ENCODE data around the gene LRMDA. TPM values are rescaled to one million over a fixed set of nuclear protein-coding genes. Genes with fewer than 3 reads are reported as not detected.

Gene LRMDA
- total and polyA plus RNA-seq, 2 of the 4 experiments (the other 2 are of a cell fraction) = 0.07 TPM; not detected in 1

DNA sequence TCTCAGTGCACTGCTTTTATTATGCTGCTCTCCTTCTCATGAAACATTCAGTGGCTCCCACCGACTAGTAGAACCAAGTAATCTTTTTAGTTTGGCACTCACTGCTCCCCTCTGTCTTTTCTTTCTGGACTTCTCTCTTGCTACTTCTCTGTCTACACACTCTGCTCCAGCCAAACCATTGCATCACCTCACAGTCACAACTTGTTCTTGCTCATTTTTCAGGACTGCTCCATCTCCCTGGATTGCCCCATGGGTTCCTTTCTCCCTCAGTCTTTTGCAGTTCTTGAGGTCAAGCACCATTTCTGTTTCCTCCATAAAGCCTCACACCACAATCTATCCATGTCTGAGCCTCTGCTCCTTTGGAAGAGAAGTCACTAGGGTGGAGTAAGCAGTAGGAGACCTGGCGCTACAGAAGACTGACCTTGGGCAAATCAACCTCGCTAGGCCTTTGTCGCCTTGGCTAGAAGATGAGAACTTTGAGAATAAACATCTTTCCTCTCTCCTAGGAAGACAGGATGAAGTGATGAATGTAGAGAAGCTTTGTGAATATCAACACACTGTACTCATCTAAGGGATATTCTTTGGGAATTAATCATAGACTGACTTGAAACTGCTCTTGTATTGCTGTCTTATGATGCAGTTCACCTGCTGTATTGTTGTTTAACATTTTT, 186.2 kb downstream of the LRMDA start:
- DNase-seq = no peak
- H2BK5ac ChIP-seq (ENCODE audit: low read depth, low read length, poor library complexity, severe bottlenecking) = no peak overlapping the region
- no peak overlapping the region for H3K14ac ChIP-seq (replicated peaks; ENCODE audit: low read depth, low read length)
- dilution Hi-C loops (cut with HindIII; ENCODE audit: low sequenced_read_pairs, unreplicated experiment) = no loop called here
- H2AK9ac ChIP-seq (replicated peaks; ENCODE audit: low read depth, low read length, poor library complexity) = no peak overlapping the region
- ATAC-seq (ENCODE audit: low read depth) = no peak
- no peaks in the 10 kb centered on the region for H3K9me1 ChIP-seq (ENCODE audit: insufficient read depth, low read length)
- H3K4me2 ChIP-seq (ENCODE audit: low read depth, low read length) = no peak overlapping the region
- H3K27me3 ChIP-seq (ENCODE audit: control insufficient read depth, insufficient read depth, low read length) = peaks cover 8% of the 10 kb centered on the region; the same call in 1 of the 2 replicates
- BruUV-seq (replicated peaks) = no TSS peak
- intact Hi-C loops (cut with micrococcal nuclease) = no loop called here
- in situ Hi-C loops (cut with MboI; ENCODE audit: low sequenced_read_pairs) = no loop called here
- H3K9ac ChIP-seq (ENCODE audit: low read depth, low read length) = no peak overlapping the region
- H3K23ac ChIP-seq (ENCODE audit: low read depth, low read length) = no peak overlapping the region
- no peaks in the 10 kb centered on the region for H3K9me3 ChIP-seq (ENCODE audit: control insufficient read depth, insufficient read depth, low read length)
- no peak for TF ChIP-seq NFE2L2 (IDR thresholded peaks at IDR 0.05; ENCODE audit: low read depth, low read length)
- TF ChIP-seq USF2 (IDR thresholded peaks at IDR 0.05; ENCODE audit: low read depth, low read length) = no peak
- TF ChIP-seq RAD21 (IDR thresholded peaks at IDR 0.05; ENCODE audit: low read length) = no peak
- no peak for TF ChIP-seq MXI1 (IDR thresholded peaks at IDR 0.05; ENCODE audit: borderline replicate concordance, low read depth, low read length)
- no peak for TF ChIP-seq RFX5 (IDR thresholded peaks at IDR 0.05; ENCODE audit: low read depth, low read length)
- no peak for TF ChIP-seq MAZ (IDR thresholded peaks at IDR 0.05; ENCODE audit: borderline replicate concordance, low read depth, low read length)
- no peak for TF ChIP-seq CEBPB (IDR thresholded peaks at IDR 0.05; ENCODE audit: low read depth, low read length)
- TF ChIP-seq, protein P1, sequence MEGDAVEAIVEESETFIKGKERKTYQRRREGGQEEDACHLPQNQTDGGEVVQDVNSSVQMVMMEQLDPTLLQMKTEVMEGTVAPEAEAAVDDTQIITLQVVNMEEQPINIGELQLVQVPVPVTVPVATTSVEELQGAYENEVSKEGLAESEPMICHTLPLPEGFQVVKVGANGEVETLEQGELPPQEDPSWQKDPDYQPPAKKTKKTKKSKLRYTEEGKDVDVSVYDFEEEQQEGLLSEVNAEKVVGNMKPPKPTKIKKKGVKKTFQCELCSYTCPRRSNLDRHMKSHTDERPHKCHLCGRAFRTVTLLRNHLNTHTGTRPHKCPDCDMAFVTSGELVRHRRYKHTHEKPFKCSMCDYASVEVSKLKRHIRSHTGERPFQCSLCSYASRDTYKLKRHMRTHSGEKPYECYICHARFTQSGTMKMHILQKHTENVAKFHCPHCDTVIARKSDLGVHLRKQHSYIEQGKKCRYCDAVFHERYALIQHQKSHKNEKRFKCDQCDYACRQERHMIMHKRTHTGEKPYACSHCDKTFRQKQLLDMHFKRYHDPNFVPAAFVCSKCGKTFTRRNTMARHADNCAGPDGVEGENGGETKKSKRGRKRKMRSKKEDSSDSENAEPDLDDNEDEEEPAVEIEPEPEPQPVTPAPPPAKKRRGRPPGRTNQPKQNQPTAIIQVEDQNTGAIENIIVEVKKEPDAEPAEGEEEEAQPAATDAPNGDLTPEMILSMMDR (conservative IDR thresholded peaks at IDR 0.05; ENCODE audit: low read depth, low read length) = no peak
- no peak for TF ChIP-seq FOS (IDR thresholded peaks at IDR 0.05; ENCODE audit: low read depth, low read length)
- TF ChIP-seq POLR2A (IDR thresholded peaks at IDR 0.05; ENCODE audit: low read depth, low read length) = no peak
- no peak for TF ChIP-seq BHLHE40 (IDR thresholded peaks at IDR 0.05; ENCODE audit: low read depth, low read length)
- TF ChIP-seq, protein P2, sequence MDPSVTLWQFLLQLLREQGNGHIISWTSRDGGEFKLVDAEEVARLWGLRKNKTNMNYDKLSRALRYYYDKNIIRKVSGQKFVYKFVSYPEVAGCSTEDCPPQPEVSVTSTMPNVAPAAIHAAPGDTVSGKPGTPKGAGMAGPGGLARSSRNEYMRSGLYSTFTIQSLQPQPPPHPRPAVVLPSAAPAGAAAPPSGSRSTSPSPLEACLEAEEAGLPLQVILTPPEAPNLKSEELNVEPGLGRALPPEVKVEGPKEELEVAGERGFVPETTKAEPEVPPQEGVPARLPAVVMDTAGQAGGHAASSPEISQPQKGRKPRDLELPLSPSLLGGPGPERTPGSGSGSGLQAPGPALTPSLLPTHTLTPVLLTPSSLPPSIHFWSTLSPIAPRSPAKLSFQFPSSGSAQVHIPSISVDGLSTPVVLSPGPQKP (IDR thresholded peaks at IDR 0.05; ENCODE audit: borderline replicate concordance, low read depth, low read length) = no peak
- TF ChIP-seq RCOR1 (IDR thresholded peaks at IDR 0.05; ENCODE audit: insufficient replicate concordance, low read length) = no peak
- H3K36me3 ChIP-seq (ENCODE audit: control insufficient read depth, insufficient read depth, low read length) = no peaks in the 10 kb centered on the region
- no peak overlapping the region for H2AK5ac ChIP-seq (ENCODE audit: low read depth, low read length)
- no peak overlapping the region for H4K91ac ChIP-seq (ENCODE audit: insufficient read depth, low read depth, low read length)
- ChIA-PET POLR2A (ENCODE audit: unreplicated experiment) (no interaction called here), CTCF (no interaction called here)
- H4K20me1 ChIP-seq (ENCODE audit: insufficient read depth, low read length) = no peaks in the 10 kb centered on the region
- no peak overlapping the region for H3K56ac ChIP-seq (ENCODE audit: extremely low read depth, insufficient read depth, low read length)
- no peak overlapping the region for H2BK15ac ChIP-seq (ENCODE audit: low read depth, low read length)
- no peak overlapping the region for H4K5ac ChIP-seq (ENCODE audit: low read depth, low read length)
- H2AFZ ChIP-seq (replicated peaks; ENCODE audit: low read length, poor library complexity) = no peak overlapping the region
- no peak overlapping the region for H3K4ac ChIP-seq (ENCODE audit: low read depth, low read length)
- H2BK20ac ChIP-seq (ENCODE audit: low read depth, low read length) = no peak overlapping the region
- H3K79me1 ChIP-seq (ENCODE audit: low read depth in 1 of 2, low read length in 2 of 2) = no peaks in the 10 kb centered on the region
- no peak overlapping the region for H3K27ac ChIP-seq (ENCODE audit: insufficient read depth, low read length)
- H3K18ac ChIP-seq (ENCODE audit: low read depth, low read length) = no peak overlapping the region
- H2BK120ac ChIP-seq (ENCODE audit: low read depth, low read length) = no peak overlapping the region
- no peaks in the 10 kb centered on the region for H3K4me1 ChIP-seq (ENCODE audit: control insufficient read depth, insufficient read depth, low read length)
- no peak overlapping the region for H4K8ac ChIP-seq (ENCODE audit: low read depth in 2 of 2, low read length in 2 of 2)
- 67% methylated on average over 1 of the region's 4 CpGs; no CpG with 5 or more reads in 1 of the 2 experiments for WGBS, 2 experiments (ENCODE audit: extremely low coverage in 2 of 2, insufficient read length in 1 of 2)
- no peak overlapping the region for H3K4me3 ChIP-seq (ENCODE audit: insufficient read depth, low read depth, low read length)

Data from IMR-90 (cell line).